Sigmoid colon (tissue), 4 donors: ENCODE data around the gene RSRP1.

Source experiments
- EP300 ChIP-seq, 4 donors: sonication (generic); formaldehyde crosslinking; IDR thresholded peaks; one replicate each; pipeline ENCODE4 v1.6.1; 2017; ENCODE audit warnings: antibody characterized with exemption in 4 of 4
- POLR2A ChIP-seq, 2 donors: fragments of 450-650 bp; IDR thresholded peaks; one replicate each; pipeline ENCODE4 v1.6.1; 2016; ENCODE audit warnings: antibody characterized with exemption in 2 of 2, mild to moderate bottlenecking in 2 of 2, moderate library complexity in 2 of 2
- TF ChIP-seq, protein P1 (sequence below), 4 experiments: fragments of 450-650 bp in 3 of 4; fragments of 200-600 bp in 1 of 4; IDR thresholded peaks; one replicate each; pipeline ENCODE4 v1.5.1; 2016 to 2019; ENCODE audit warnings: antibody characterized with exemption in 4 of 4, mild to moderate bottlenecking in 3 of 4, moderate library complexity in 2 of 4

- TF ChIP-seq, protein P1, sequence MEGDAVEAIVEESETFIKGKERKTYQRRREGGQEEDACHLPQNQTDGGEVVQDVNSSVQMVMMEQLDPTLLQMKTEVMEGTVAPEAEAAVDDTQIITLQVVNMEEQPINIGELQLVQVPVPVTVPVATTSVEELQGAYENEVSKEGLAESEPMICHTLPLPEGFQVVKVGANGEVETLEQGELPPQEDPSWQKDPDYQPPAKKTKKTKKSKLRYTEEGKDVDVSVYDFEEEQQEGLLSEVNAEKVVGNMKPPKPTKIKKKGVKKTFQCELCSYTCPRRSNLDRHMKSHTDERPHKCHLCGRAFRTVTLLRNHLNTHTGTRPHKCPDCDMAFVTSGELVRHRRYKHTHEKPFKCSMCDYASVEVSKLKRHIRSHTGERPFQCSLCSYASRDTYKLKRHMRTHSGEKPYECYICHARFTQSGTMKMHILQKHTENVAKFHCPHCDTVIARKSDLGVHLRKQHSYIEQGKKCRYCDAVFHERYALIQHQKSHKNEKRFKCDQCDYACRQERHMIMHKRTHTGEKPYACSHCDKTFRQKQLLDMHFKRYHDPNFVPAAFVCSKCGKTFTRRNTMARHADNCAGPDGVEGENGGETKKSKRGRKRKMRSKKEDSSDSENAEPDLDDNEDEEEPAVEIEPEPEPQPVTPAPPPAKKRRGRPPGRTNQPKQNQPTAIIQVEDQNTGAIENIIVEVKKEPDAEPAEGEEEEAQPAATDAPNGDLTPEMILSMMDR (IDR thresholded peaks at IDR 0.05), result no peak
- TF ChIP-seq EP300 (IDR thresholded peaks at IDR 0.05) (no peak), POLR2A (IDR thresholded peaks at IDR 0.05) (no peak)
These were observed 48.5 kb downstream of the RSRP1 start for GRCh38 chr1:25198663-25199252.
